Measurements from ENCODE around the gene PLAGL2. TPM values are rescaled to one million over a fixed set of nuclear protein-coding genes. Genes with fewer than 3 reads are reported as not detected.

PLAGL2 gene
- total RNA-seq, 1 experiment from 2014 or later, result 96.1 TPM

DNA sequence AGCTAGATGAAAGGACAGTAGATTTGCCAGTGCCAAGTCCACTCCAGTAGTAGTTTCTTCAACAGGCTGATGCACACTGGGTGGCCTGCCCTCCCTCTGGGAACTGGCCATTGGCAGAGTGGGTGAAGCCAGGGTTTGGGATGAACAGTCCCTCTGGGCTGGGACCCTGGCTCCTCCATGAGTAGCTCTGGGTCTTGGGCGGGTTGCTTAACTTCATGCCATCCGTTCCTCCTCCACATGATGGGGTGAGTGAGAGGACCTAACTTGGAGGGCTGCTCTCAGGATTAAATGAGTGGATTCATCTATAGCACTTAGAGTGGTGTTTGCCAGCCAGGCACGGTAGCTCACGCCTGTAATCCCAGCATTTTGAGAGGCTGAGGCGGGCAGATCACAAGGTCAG lies 47.2 kb downstream of the PLAGL2 start:
- intact Hi-C loops (cut with micrococcal nuclease; ENCODE audit: unreplicated experiment), result no loop called here
- Mint-ChIP-seq H3K36me3 (ENCODE audit: insufficient read depth, unreplicated experiment) (peaks cover 88% of the 10 kb centered on the region), H3K27ac (ENCODE audit: unreplicated experiment) (no peak overlapping the region), H3K27me3 (ENCODE audit: insufficient read depth, unreplicated experiment) (no peaks in the 10 kb centered on the region), H3K4me3 (ENCODE audit: unreplicated experiment) (no peak overlapping the region), H3K4me1 (ENCODE audit: low read depth, unreplicated experiment) (no peaks in the 10 kb centered on the region), H3K9me3 (ENCODE audit: unreplicated experiment) (no peaks in the 10 kb centered on the region)
- Histone ChIP-seq H3K4me3 (ENCODE audit: low read depth, low read length) (no peak overlapping the region), H3K4me1 (no peaks in the 10 kb centered on the region), H3K27me3 (replicated peaks; ENCODE audit: control insufficient read depth, insufficient read depth, low read length) (no peaks in the 10 kb centered on the region), H3K9me3 (no peaks in the 10 kb centered on the region), H3K36me3 (ENCODE audit: control insufficient read depth, insufficient read depth, low read length) (peaks cover 17% of the 10 kb centered on the region)
- ChIA-PET CTCF (interaction anchor here (0.5 to 0.6 kb wide), 2 partner anchors 17 to 135 kb away, joined by 3 read pairs; no protein-coding TSS in a partner anchor), POLR2A (no interaction called here)
- no TSS peak for BruUV-seq (replicated peaks)
- TF ChIP-seq, protein P1, sequence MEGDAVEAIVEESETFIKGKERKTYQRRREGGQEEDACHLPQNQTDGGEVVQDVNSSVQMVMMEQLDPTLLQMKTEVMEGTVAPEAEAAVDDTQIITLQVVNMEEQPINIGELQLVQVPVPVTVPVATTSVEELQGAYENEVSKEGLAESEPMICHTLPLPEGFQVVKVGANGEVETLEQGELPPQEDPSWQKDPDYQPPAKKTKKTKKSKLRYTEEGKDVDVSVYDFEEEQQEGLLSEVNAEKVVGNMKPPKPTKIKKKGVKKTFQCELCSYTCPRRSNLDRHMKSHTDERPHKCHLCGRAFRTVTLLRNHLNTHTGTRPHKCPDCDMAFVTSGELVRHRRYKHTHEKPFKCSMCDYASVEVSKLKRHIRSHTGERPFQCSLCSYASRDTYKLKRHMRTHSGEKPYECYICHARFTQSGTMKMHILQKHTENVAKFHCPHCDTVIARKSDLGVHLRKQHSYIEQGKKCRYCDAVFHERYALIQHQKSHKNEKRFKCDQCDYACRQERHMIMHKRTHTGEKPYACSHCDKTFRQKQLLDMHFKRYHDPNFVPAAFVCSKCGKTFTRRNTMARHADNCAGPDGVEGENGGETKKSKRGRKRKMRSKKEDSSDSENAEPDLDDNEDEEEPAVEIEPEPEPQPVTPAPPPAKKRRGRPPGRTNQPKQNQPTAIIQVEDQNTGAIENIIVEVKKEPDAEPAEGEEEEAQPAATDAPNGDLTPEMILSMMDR (IDR thresholded peaks at IDR 0.05; ENCODE audit: insufficient read depth in 1 of 2, low read depth in 1 of 2, low read length in 1 of 2, severe bottlenecking in 1 of 2, unreplicated experiment in 1 of 2), result no peak
- no peak for DNase-seq

DNA sequence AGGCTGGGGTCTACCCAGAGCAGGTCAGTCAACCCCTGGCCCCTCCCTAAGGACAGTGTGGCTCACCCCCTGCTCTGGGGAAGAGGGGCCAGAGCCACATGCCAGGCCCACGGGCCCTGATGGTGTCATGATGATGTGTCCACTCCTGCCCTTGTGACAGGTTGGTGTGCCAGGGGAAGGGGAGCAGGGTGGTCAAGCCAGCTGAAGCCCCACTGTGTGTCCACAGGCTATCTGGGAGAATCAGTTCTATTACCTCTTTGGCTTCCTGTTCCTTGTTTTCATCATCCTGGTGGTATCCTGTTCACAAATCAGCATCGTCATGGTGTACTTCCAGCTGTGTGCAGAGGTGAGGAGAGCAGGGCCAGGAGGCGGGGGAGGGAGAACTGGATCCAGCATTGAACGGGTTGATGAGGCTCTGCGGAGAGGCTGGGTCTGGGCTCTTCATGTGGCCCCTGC lies 47.7 kb downstream of the PLAGL2 start:
- CTCF ChIA-PET, result interaction anchor here (0.6 kb wide), 1 partner anchor 135 kb away, joined by 3 read pairs; no protein-coding TSS in a partner anchor
- DNase-seq, result peak in 1 of 2 experiments; percentile 34
- Mint-ChIP-seq H3K27ac (ENCODE audit: unreplicated experiment) (no peak overlapping the region), H3K36me3 (ENCODE audit: insufficient read depth, unreplicated experiment) (peaks cover 89% of the 10 kb centered on the region), H3K9me3 (ENCODE audit: unreplicated experiment) (no peaks in the 10 kb centered on the region), H3K27me3 (ENCODE audit: insufficient read depth, unreplicated experiment) (no peaks in the 10 kb centered on the region), H3K4me3 (ENCODE audit: unreplicated experiment) (no peak overlapping the region), H3K4me1 (ENCODE audit: low read depth, unreplicated experiment) (no peaks in the 10 kb centered on the region)
- peaks cover 13% of the 10 kb centered on the region for H3K36me3 ChIP-seq (ENCODE audit: control insufficient read depth, insufficient read depth, low read length)
- no peaks in the 10 kb centered on the region for H3K4me1 ChIP-seq
- no peak overlapping the region for H3K4me3 ChIP-seq (ENCODE audit: low read depth, low read length)
- TF ChIP-seq, protein P1 (IDR thresholded peaks at IDR 0.05; ENCODE audit: insufficient read depth in 1 of 2, low read depth in 1 of 2, low read length in 1 of 2, severe bottlenecking in 1 of 2, unreplicated experiment in 1 of 2), result no peak
- no peaks in the 10 kb centered on the region for H3K9me3 ChIP-seq
- intact Hi-C loops (cut with micrococcal nuclease; ENCODE audit: unreplicated experiment), result loop anchor here (5.0 kb wide), 1 partner anchor 283 kb away; no protein-coding TSS in a partner anchor
- POLR2A ChIA-PET, result no interaction called here
- BruUV-seq (replicated peaks), result no TSS peak
- no peaks in the 10 kb centered on the region for H3K27me3 ChIP-seq (replicated peaks; ENCODE audit: control insufficient read depth, insufficient read depth, low read length)

GRCh38 chr20:32158943-32159660 lies 48.4 kb downstream of the PLAGL2 start:
- TF ChIP-seq, protein P1 (IDR thresholded peaks at IDR 0.05; ENCODE audit: insufficient read depth in 1 of 2, low read depth in 1 of 2, low read length in 1 of 2, severe bottlenecking in 1 of 2, unreplicated experiment in 1 of 2), result no peak
- no peaks in the 10 kb centered on the region for H3K4me1 ChIP-seq
- H3K4me3 ChIP-seq (ENCODE audit: low read depth, low read length), result no peak overlapping the region
- ChIA-PET CTCF (interaction anchor here (0.6 kb wide), 1 partner anchor 401 kb away, joined by 3 read pairs; no protein-coding TSS in a partner anchor), POLR2A (no interaction called here)
- Mint-ChIP-seq H3K27ac (ENCODE audit: unreplicated experiment) (no peak overlapping the region), H3K36me3 (ENCODE audit: insufficient read depth, unreplicated experiment) (peaks cover 82% of the 10 kb centered on the region), H3K4me3 (ENCODE audit: unreplicated experiment) (no peak overlapping the region), H3K4me1 (ENCODE audit: low read depth, unreplicated experiment) (no peaks in the 10 kb centered on the region), H3K9me3 (ENCODE audit: unreplicated experiment) (no peaks in the 10 kb centered on the region), H3K27me3 (ENCODE audit: insufficient read depth, unreplicated experiment) (no peaks in the 10 kb centered on the region)
- peaks cover 11% of the 10 kb centered on the region for H3K36me3 ChIP-seq (ENCODE audit: control insufficient read depth, insufficient read depth, low read length)
- H3K27me3 ChIP-seq (replicated peaks; ENCODE audit: control insufficient read depth, insufficient read depth, low read length), result no peaks in the 10 kb centered on the region
- no TSS peak for BruUV-seq (replicated peaks)
- H3K9me3 ChIP-seq, result no peaks in the 10 kb centered on the region
- DNase-seq, result peak in 1 of 2 experiments; percentile 36
- intact Hi-C loops (cut with micrococcal nuclease; ENCODE audit: unreplicated experiment), result loop anchor here (5.0 kb wide), 1 partner anchor 283 kb away; no protein-coding TSS in a partner anchor
